Parathyroid adenoma (tissue), 2 donors: ENCODE results near the gene RCN2.

ENCODE experiments used
- H2AFZ ChIP-seq: fragments of 300-600 bp; sonication (generic); one replicate; pipeline ENCODE4 v1.7.0; 2017; ENCODE audit warnings: antibody characterized with exemption, mild to moderate bottlenecking
- H3K27ac ChIP-seq: fragments of 300-600 bp; sonication (generic); one replicate; pipeline ENCODE4 v1.7.0; 2017
- H3K27me3 ChIP-seq: fragments of 300-600 bp; sonication (generic); one replicate; pipeline ENCODE4 v1.7.0; 2017; ENCODE audit warnings: low read length; ENCODE audit not compliant: control insufficient read depth, insufficient read depth
- H3K36me3 ChIP-seq: fragments of 300-600 bp; sonication (generic); one replicate; pipeline ENCODE4 v1.7.0; 2017; ENCODE audit warnings: low read length; ENCODE audit not compliant: control insufficient read depth, insufficient read depth
- H3K4me1 ChIP-seq: fragments of 300-600 bp; sonication (generic); one replicate; pipeline ENCODE4 v1.7.0; 2017; ENCODE audit warnings: control low read depth
- H3K4me2 ChIP-seq: fragments of 300-600 bp; sonication (generic); one replicate; pipeline ENCODE4 v1.7.0; 2017; ENCODE audit warnings: low read length
- H3K4me3 ChIP-seq: fragments of 300-600 bp; sonication (generic); one replicate; pipeline ENCODE4 v1.7.0; 2017; ENCODE audit warnings: low read depth, low read length
- H3K79me2 ChIP-seq: fragments of 300-600 bp; sonication (generic); one replicate; pipeline ENCODE4 v1.7.0; 2017; ENCODE audit warnings: control low read depth
- H3K9ac ChIP-seq: fragments of 300-600 bp; sonication (generic); one replicate; pipeline ENCODE4 v1.7.0; 2017; ENCODE audit warnings: mild to moderate bottlenecking
- H3K9me3 ChIP-seq: fragments of 300-600 bp; sonication (generic); one replicate; pipeline ENCODE4 v1.7.0; 2017; ENCODE audit warnings: low read length; ENCODE audit not compliant: control insufficient read depth
- CTCF ChIP-seq: fragments of 300-600 bp; sonication (generic); IDR thresholded peaks from one replicate; pipeline ENCODE4 v1.7.0; 2017; ENCODE audit warnings: antibody characterized with exemption, mild to moderate bottlenecking
- donor health status: primary hyperparathyroidism.

RCN2 gene

GRCh38 chr15:76953913-76954312 lies 22.4 kb downstream of the RCN2 start:
- Histone ChIP-seq H3K79me2 (no peaks in the 10 kb centered on the region), H3K4me3 (no peak overlapping the region), H3K27ac (no peak overlapping the region), H3K27me3 (no peaks in the 10 kb centered on the region), H3K36me3 (no peaks in the 10 kb centered on the region), H3K9me3 (no peaks in the 10 kb centered on the region), H3K4me2 (no peak overlapping the region), H3K4me1 (no peaks in the 10 kb centered on the region), H2AFZ (no peak overlapping the region), H3K9ac (no peak overlapping the region)
- no peak for TF ChIP-seq CTCF

- Histone ChIP-seq H2AFZ (no peak overlapping the region), H3K27ac (no peak overlapping the region), H3K9ac (no peak overlapping the region), H3K36me3 (no peaks in the 10 kb centered on the region), H3K9me3 (no peaks in the 10 kb centered on the region), H3K4me2 (no peak overlapping the region), H3K4me1 (peaks cover 2% of the 10 kb centered on the region), H3K27me3 (no peaks in the 10 kb centered on the region), H3K79me2 (no peaks in the 10 kb centered on the region), H3K4me3 (no peak overlapping the region)
- TF ChIP-seq CTCF: no peak
Observed at GRCh38 chr15:76954744-76955143, 23.2 kb downstream of the RCN2 start.

GRCh38 chr15:76961268-76962011 lies 29.9 kb downstream of the RCN2 start:
- Histone ChIP-seq H3K4me3 (no peak overlapping the region), H3K79me2 (no peaks in the 10 kb centered on the region), H3K9me3 (no peaks in the 10 kb centered on the region), H3K9ac (no peak overlapping the region), H3K4me2 (no peak overlapping the region), H3K27me3 (no peaks in the 10 kb centered on the region), H3K36me3 (no peaks in the 10 kb centered on the region), H2AFZ (peak overlapping the region; percentile 71), H3K4me1 (peaks cover 14% of the 10 kb centered on the region), H3K27ac (no peak overlapping the region)
- no peak for TF ChIP-seq CTCF

GRCh38 chr15:76962337-76963013 lies 30.9 kb downstream of the RCN2 start:
- Histone ChIP-seq H3K4me1 (peaks cover 14% of the 10 kb centered on the region), H3K27me3 (no peaks in the 10 kb centered on the region), H3K36me3 (no peaks in the 10 kb centered on the region), H3K79me2 (no peaks in the 10 kb centered on the region), H3K4me3 (no peak overlapping the region), H3K9me3 (no peaks in the 10 kb centered on the region), H2AFZ (peak overlapping the region; percentile 71), H3K9ac (no peak overlapping the region), H3K27ac (no peak overlapping the region), H3K4me2 (no peak overlapping the region)
- no peak for TF ChIP-seq CTCF
